HG03378 (cell line): ENCODE data around the gene NAA25.

Experiments
- ATAC-seq: cut with Tn5 transposase; IDR thresholded peaks from one replicate; pipeline ENCODE4 v1.9.1; 2021; ENCODE audit warnings: mild to moderate bottlenecking, moderate library complexity; ENCODE audit not compliant: unreplicated experiment

The NAA25 gene

GRCh38 chr12:111980598-111980997, 128.0 kb downstream of the NAA25 start:
- no peak for ATAC-seq

DNA sequence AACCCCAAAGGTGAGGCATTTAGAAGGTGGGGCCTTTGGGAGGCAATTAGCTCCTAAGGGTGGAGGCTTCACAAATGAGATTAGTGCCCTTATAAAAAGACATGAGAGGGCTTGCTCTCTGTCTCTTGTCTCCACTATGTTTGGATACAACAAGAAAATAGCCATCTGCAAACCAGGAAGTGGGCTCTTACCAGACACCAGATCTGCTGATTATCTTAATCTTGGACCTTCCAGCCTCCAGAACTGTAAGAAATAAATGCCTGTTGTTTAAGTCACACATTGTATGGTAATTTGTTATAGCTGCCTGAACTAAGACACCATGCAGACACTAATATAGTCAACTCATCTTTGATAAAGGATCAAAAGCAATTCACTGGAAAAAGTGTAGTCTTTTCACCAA, 130.0 kb downstream of the NAA25 start:
- ATAC-seq = no peak

DNA sequence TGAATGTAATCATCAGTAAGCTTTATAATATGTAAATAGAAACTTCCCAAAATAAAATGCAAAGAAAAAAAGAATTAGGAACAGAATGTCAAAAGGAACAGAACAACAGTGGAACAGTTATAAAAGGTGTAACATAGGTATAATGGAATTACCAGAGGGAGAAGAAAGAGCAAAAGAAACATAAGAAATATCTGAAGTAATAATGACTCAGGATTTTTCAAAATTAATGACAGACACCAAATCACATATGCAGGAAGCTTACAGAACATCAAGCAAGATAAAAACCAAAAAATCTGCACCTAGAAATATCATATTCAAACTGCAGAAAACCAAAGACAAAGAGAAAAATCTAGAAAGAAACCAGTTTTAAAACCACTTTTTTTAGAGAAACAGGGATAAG, 131.7 kb downstream of the NAA25 start:
- no peak for ATAC-seq
